ENCODE results near the gene TRIM3. TPM values are rescaled to one million over a fixed set of nuclear protein-coding genes. Genes with fewer than 3 reads are reported as not detected.

The TRIM3 gene
- total and polyA plus RNA-seq, 9 donors: 11.4 to 20.0 (median 15.3) TPM

DNA sequence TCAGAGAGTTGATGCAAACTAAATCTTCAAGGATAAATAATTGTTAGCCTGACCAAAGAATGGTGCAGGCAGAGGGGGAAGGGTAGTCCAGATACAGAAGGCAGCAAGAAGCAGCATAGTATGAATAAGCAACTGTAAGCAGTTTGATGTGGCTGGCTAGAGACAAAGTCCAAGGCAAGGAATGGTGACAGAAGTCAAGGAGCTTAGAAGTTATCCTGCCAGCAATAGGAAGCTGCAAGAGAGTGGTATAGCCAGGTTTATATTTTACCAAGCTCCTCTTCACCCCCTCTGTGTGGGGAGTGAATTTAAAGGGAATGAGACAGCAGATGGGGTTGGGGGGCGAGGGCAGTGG lies 14.7 kb downstream of the TRIM3 start:
- DNase-seq: no peak
- H3K4me3 ChIP-seq (ENCODE audit: low read length): no peak overlapping the region
- no peaks in the 10 kb centered on the region for H3K9me3 ChIP-seq (replicated peaks; ENCODE audit: control insufficient read depth, low read depth, low read length)
- no peaks in the 10 kb centered on the region for H3K27me3 ChIP-seq (ENCODE audit: control insufficient read depth, insufficient read depth, low read length)
- no CpG with 5 or more reads among the region's 1 CpG for WGBS (ENCODE audit: insufficient coverage)
- no peak overlapping the region for H3K27ac ChIP-seq (ENCODE audit: low read length)
- no peaks in the 10 kb centered on the region for H3K4me1 ChIP-seq (ENCODE audit: control insufficient read depth, insufficient read depth, low read length)
- H3K36me3 ChIP-seq (ENCODE audit: control insufficient read depth, insufficient read depth, low read length): peaks cover 66% of the 10 kb centered on the region

DNA sequence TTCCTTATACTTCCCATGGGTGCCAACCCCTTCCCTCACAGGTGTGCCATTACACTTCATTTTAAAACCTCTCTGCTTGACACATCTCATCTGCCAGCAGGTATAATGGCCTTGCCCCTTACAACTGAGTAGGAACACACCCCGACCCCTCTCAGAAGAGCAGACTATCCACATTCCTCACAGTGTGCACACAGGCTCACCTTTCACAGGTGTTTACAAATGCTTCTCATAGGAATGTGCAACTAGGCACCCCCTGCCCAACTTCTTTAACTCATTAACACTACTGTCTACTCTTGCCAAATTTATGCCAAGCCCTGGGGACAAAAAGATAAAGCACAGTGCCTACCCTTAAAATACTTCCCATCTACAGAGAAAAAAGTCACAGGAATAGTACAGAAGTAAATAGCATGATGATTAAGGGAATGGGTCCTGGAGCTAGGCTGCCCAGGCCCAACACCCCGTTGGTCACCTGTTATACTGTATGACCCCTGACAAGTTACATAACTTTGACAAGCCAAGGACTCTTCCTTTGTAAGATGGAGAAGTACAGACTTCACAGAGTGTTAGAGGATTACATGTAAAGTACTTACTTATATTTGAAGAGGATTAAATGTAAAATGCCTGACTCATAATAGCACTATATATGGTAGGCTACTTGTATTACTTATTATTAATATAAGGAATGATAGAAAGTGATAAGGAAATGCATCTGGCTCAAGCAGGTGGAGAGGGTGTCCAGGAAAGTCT lies 15.2 kb downstream of the TRIM3 start:
- Histone ChIP-seq H3K4me1 (ENCODE audit: control insufficient read depth, insufficient read depth, low read length) (no peaks in the 10 kb centered on the region), H3K27ac (ENCODE audit: low read length) (no peak overlapping the region), H3K27me3 (ENCODE audit: control insufficient read depth, insufficient read depth, low read length) (no peaks in the 10 kb centered on the region), H3K4me3 (ENCODE audit: low read length) (no peak overlapping the region), H3K9me3 (replicated peaks; ENCODE audit: control insufficient read depth, low read depth, low read length) (no peaks in the 10 kb centered on the region), H3K36me3 (ENCODE audit: control insufficient read depth, insufficient read depth, low read length) (peaks cover 65% of the 10 kb centered on the region)
- 91% methylated on average over 1 of the region's 2 CpGs for WGBS (ENCODE audit: insufficient coverage)
- DNase-seq: no peak

- H3K27me3 ChIP-seq (ENCODE audit: control insufficient read depth, insufficient read depth, low read length): no peaks in the 10 kb centered on the region
- peaks cover 66% of the 10 kb centered on the region for H3K36me3 ChIP-seq (ENCODE audit: control insufficient read depth, insufficient read depth, low read length)
- H3K27ac ChIP-seq (ENCODE audit: low read length): no peak overlapping the region
- H3K4me1 ChIP-seq (ENCODE audit: control insufficient read depth, insufficient read depth, low read length): no peaks in the 10 kb centered on the region
- H3K9me3 ChIP-seq (replicated peaks; ENCODE audit: control insufficient read depth, low read depth, low read length): no peaks in the 10 kb centered on the region
- DNase-seq: no peak
- no peak overlapping the region for H3K4me3 ChIP-seq (ENCODE audit: low read length)
- WGBS (ENCODE audit: insufficient coverage): 91% methylated on average over 19 of the region's 26 CpGs
These were observed 16.0 kb downstream of the TRIM3 start for GRCh38 chr11:6457581-6458320.

- Histone ChIP-seq H3K27me3 (ENCODE audit: control insufficient read depth, insufficient read depth, low read length) (no peaks in the 10 kb centered on the region), H3K4me1 (ENCODE audit: control insufficient read depth, insufficient read depth, low read length) (no peaks in the 10 kb centered on the region), H3K9me3 (replicated peaks; ENCODE audit: control insufficient read depth, low read depth, low read length) (no peaks in the 10 kb centered on the region), H3K4me3 (ENCODE audit: low read length) (no peak overlapping the region), H3K36me3 (ENCODE audit: control insufficient read depth, insufficient read depth, low read length) (peaks cover 76% of the 10 kb centered on the region), H3K27ac (ENCODE audit: low read length) (no peak overlapping the region)
- DNase-seq: no peak
- WGBS (ENCODE audit: insufficient coverage): 97% methylated on average over 56 of the region's 56 CpGs
These were observed 17.2 kb downstream of the TRIM3 start for GRCh38 chr11:6456361-6457073.

DNA sequence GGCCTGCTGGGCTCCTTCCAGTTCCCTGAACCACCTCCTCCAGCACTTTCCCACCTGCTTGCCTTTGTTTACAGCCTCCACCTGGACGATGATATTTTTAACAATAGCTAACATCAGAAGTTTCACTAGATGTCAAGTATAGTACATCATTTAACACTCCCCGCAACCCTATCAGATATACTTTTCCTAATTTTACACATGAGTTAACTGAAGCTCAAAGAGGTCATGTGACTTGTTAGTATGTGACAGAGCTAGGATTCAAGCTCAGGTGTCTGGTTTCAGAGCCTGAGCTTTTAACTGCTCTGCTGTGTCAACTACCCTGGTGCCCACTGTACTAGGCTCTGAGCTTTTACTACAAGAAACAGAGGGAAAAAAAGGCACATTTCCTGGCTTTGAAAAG lies 18.7 kb downstream of the TRIM3 start:
- Histone ChIP-seq H3K27me3 (ENCODE audit: control insufficient read depth, insufficient read depth, low read length) (no peaks in the 10 kb centered on the region), H3K4me1 (ENCODE audit: control insufficient read depth, insufficient read depth, low read length) (no peaks in the 10 kb centered on the region), H3K36me3 (ENCODE audit: control insufficient read depth, insufficient read depth, low read length) (peaks cover 84% of the 10 kb centered on the region), H3K9me3 (replicated peaks; ENCODE audit: control insufficient read depth, low read depth, low read length) (no peaks in the 10 kb centered on the region), H3K4me3 (ENCODE audit: low read length) (no peak overlapping the region), H3K27ac (ENCODE audit: low read length) (no peak overlapping the region)
- no peak for DNase-seq
- WGBS (ENCODE audit: insufficient coverage): 83% methylated on average over 1 of the region's 2 CpGs

GRCh38 chr11:6453152-6453551 lies 20.6 kb downstream of the TRIM3 start:
- Histone ChIP-seq H3K27ac (ENCODE audit: low read length) (no peak overlapping the region), H3K4me3 (ENCODE audit: low read length) (no peak overlapping the region), H3K9me3 (replicated peaks; ENCODE audit: control insufficient read depth, low read depth, low read length) (no peaks in the 10 kb centered on the region), H3K27me3 (ENCODE audit: control insufficient read depth, insufficient read depth, low read length) (no peaks in the 10 kb centered on the region), H3K4me1 (ENCODE audit: control insufficient read depth, insufficient read depth, low read length) (no peaks in the 10 kb centered on the region), H3K36me3 (ENCODE audit: control insufficient read depth, insufficient read depth, low read length) (peaks cover 90% of the 10 kb centered on the region)
- DNase-seq: no peak
- 100% methylated on average over 1 of the region's 2 CpGs for WGBS (ENCODE audit: insufficient coverage)

DNA sequence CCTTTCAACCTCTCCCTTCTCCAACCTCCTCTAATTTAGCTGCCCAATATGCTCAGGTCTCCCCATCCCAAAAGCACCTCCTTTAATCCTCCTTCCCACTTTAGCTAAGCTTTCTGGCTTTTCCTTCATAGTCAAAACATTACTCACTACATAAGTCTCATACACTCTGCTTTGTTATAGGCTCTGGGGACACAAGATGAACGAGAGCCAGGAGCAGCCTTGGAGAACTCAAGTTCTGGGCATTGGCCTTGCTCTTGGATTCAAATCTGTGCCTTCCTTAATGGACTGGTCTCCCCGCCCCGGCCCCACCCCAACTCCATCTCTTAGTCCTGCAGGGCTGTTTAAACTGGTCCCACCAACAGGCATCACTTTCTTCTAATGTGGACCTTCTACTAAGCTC lies 21.5 kb downstream of the TRIM3 start:
- WGBS (ENCODE audit: insufficient coverage): 75% methylated on average over 3 of the region's 3 CpGs

GRCh38 chr11:6448574-6448973 lies 25.2 kb downstream of the TRIM3 start:
- no peaks in the 10 kb centered on the region for H3K9me3 ChIP-seq (replicated peaks; ENCODE audit: control insufficient read depth, low read depth, low read length)
- WGBS (ENCODE audit: insufficient coverage): no CpG with 5 or more reads among the region's 3 CpGs
- no peak overlapping the region for H3K27ac ChIP-seq (ENCODE audit: low read length)
- no peak for DNase-seq
- H3K27me3 ChIP-seq (ENCODE audit: control insufficient read depth, insufficient read depth, low read length): no peaks in the 10 kb centered on the region
- H3K4me1 ChIP-seq (ENCODE audit: control insufficient read depth, insufficient read depth, low read length): no peaks in the 10 kb centered on the region
- peaks cover 54% of the 10 kb centered on the region for H3K36me3 ChIP-seq (ENCODE audit: control insufficient read depth, insufficient read depth, low read length)
- no peak overlapping the region for H3K4me3 ChIP-seq (ENCODE audit: low read length)

More for the DNA sequence above, 21.5 kb downstream of the TRIM3 start:
- no peak overlapping the region for H3K4me3 ChIP-seq (ENCODE audit: low read length)
- DNase-seq: no peak
- no peaks in the 10 kb centered on the region for H3K9me3 ChIP-seq (replicated peaks; ENCODE audit: control insufficient read depth, low read depth, low read length)
- no peak overlapping the region for H3K27ac ChIP-seq (ENCODE audit: low read length)
- H3K27me3 ChIP-seq (ENCODE audit: control insufficient read depth, insufficient read depth, low read length): no peaks in the 10 kb centered on the region
- no peaks in the 10 kb centered on the region for H3K4me1 ChIP-seq (ENCODE audit: control insufficient read depth, insufficient read depth, low read length)
- peaks cover 90% of the 10 kb centered on the region for H3K36me3 ChIP-seq (ENCODE audit: control insufficient read depth, insufficient read depth, low read length)

DNA sequence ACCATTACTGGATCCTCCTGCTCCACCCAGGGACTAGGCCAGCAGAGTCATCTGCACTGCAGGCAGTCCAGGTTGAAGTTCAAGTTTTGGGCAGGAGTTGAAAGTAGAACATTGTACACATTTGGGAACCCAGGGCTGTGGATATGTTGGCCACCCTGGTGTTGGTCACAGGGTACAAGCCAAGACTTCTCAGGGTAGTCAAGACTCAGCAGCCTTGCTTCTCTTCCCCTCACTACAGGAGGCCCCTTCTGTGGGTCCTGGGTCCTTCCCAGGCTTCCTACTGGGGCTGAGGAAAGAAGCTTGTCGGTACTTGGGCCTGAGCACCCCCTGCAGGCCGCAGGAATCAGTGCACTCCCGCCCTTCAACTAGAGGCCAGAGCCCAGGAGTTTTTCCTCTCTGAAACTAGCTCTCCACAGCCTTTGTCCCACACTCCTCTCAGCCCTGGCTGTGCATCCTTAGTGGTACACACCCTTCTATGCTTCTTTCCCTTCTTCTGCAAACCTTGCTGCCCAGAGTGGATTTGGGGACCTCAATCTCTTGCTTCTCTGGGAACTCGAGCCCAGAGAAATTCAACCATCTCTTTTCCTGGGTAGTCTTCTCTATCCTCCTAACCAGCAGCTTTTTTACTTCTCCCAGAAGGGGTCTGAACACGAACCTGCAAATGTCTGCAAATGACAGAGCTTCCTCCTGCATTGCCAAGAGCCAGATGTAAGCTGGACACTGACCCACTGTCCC lies 30.3 kb downstream of the TRIM3 start:
- no peaks in the 10 kb centered on the region for H3K27me3 ChIP-seq (ENCODE audit: control insufficient read depth, insufficient read depth, low read length)
- H3K36me3 ChIP-seq (ENCODE audit: control insufficient read depth, insufficient read depth, low read length): peaks cover 11% of the 10 kb centered on the region
- no peaks in the 10 kb centered on the region for H3K4me1 ChIP-seq (ENCODE audit: control insufficient read depth, insufficient read depth, low read length)
- peak; percentile 48 for DNase-seq
- no peak overlapping the region for H3K27ac ChIP-seq (ENCODE audit: low read length)
- 18% methylated on average over 5 of the region's 5 CpGs for WGBS (ENCODE audit: insufficient coverage)
- H3K9me3 ChIP-seq (replicated peaks; ENCODE audit: control insufficient read depth, low read depth, low read length): no peaks in the 10 kb centered on the region
- H3K4me3 ChIP-seq (ENCODE audit: low read length): no peak overlapping the region

DNA sequence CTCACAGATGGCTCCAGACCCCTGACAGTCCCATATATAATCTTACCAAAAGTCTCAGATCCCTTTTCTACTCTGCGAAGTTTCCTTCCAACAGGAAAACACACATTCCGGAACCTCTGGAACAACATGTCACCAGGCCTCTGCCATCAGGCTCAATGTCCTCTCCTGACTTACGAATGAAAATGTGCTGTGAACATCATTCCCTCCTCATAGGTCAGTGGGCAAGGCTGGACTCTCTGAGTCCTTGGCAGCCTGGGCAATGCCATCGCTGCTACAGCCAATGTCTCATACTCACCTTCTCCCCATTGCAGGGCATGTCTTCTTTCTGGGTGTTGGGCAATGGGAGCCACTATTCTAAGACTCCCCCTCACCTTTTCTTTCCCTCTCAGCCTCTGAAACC lies 31.3 kb downstream of the TRIM3 start:
- 92% methylated on average over 3 of the region's 4 CpGs for WGBS (ENCODE audit: insufficient coverage)
- Histone ChIP-seq H3K4me3 (ENCODE audit: low read length) (no peak overlapping the region), H3K36me3 (ENCODE audit: control insufficient read depth, insufficient read depth, low read length) (peaks cover under 1% of the 10 kb centered on the region), H3K4me1 (ENCODE audit: control insufficient read depth, insufficient read depth, low read length) (no peaks in the 10 kb centered on the region), H3K9me3 (replicated peaks; ENCODE audit: control insufficient read depth, low read depth, low read length) (no peaks in the 10 kb centered on the region), H3K27me3 (ENCODE audit: control insufficient read depth, insufficient read depth, low read length) (no peaks in the 10 kb centered on the region), H3K27ac (ENCODE audit: low read length) (no peak overlapping the region)
- no peak for DNase-seq
